GM21526 (cell line): ENCODE results near the gene NDUFS6.
"Not testable (repeated sequence)": the region's sequence is repeated elsewhere in the genome, so short reads cannot be mapped to it uniquely, and the experiment has no call there.

ENCODE experiments used
- ATAC-seq: cut with Tn5 transposase; IDR thresholded peaks from one replicate; pipeline ENCODE4 v1.9.1; 2021; ENCODE audit warnings: moderate library complexity; ENCODE audit not compliant: unreplicated experiment, low FRiP score

Gene NDUFS6

GRCh38 chr5:1795931-1796330 lies 5.3 kb upstream of the NDUFS6 start:
- no peak for ATAC-seq

- ATAC-seq = no peak
Observed at GRCh38 chr5:1796371-1797102, 4.7 kb upstream of the NDUFS6 start.

GRCh38 chr5:1797103-1797800 lies 4.0 kb upstream of the NDUFS6 start:
- no peak for ATAC-seq

- no peak for ATAC-seq
Observed at GRCh38 chr5:1797855-1798254, 3.4 kb upstream of the NDUFS6 start.

- not testable (repeated sequence) for ATAC-seq
Observed at GRCh38 chr5:1798589-1798988, 2.6 kb upstream of the NDUFS6 start.

- peak; percentile 10 for ATAC-seq
Observed at GRCh38 chr5:1799110-1799601, 2.1 kb upstream of the NDUFS6 start.

- peak; percentile 45 for ATAC-seq
Observed at GRCh38 chr5:1799602-1800471, 1.4 kb upstream of the NDUFS6 start, which contains the start of gene MRPL36. Gene MRPL36 (minus strand): TSS chr5:1799837. CDS start chr5:1798935, 902 bp downstream.

GRCh38 chr5:1800472-1801221 lies 560 bp upstream of the NDUFS6 start:
- peak; percentile 41 for ATAC-seq

- no peak for ATAC-seq
Observed at GRCh38 chr5:1801967-1802295, 724 bp downstream of the NDUFS6 start.

- no peak for ATAC-seq
Observed at GRCh38 chr5:1803192-1803591, 2.0 kb downstream of the NDUFS6 start.

GRCh38 chr5:1804001-1804690 lies 2.9 kb downstream of the NDUFS6 start:
- ATAC-seq = no peak

GRCh38 chr5:1805326-1805725 lies 4.1 kb downstream of the NDUFS6 start:
- no peak for ATAC-seq

GRCh38 chr5:1805736-1806135 lies 4.5 kb downstream of the NDUFS6 start:
- ATAC-seq = no peak

- no peak for ATAC-seq
Observed at GRCh38 chr5:1806199-1806598, 5.0 kb downstream of the NDUFS6 start.

GRCh38 chr5:1806974-1807373 lies 5.8 kb downstream of the NDUFS6 start:
- no peak for ATAC-seq

GRCh38 chr5:1807451-1808185 lies 6.4 kb downstream of the NDUFS6 start:
- ATAC-seq = no peak

- ATAC-seq = no peak
Observed at GRCh38 chr5:1808439-1808838, 7.2 kb downstream of the NDUFS6 start.

- ATAC-seq = no peak
Observed at GRCh38 chr5:1809416-1810035, 8.3 kb downstream of the NDUFS6 start.
